Measurements from ENCODE around the gene CST6. TPM values are rescaled to one million over a fixed set of nuclear protein-coding genes. Genes with fewer than 3 reads are reported as not detected.

Gene CST6
- total and polyA plus RNA-seq, 2 experiments from 2014 or later, result 4.2 to 8.3 TPM

DNA sequence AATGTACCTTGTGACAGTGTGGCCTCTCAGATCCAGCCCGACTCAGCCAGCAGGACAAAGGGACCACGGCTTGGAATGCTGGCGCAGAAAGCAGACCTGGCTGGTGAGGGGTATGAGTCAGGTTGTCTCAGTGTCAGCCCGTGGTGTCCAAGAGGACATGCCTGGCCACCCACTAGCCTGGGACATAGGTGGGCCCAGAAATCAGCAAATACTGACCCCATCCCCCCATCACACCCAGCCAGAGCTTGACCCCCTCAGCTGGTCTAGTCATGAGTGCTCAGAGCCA lies 5.0 kb upstream of the CST6 start (continued):
- TF ChIP-seq, protein P1, sequence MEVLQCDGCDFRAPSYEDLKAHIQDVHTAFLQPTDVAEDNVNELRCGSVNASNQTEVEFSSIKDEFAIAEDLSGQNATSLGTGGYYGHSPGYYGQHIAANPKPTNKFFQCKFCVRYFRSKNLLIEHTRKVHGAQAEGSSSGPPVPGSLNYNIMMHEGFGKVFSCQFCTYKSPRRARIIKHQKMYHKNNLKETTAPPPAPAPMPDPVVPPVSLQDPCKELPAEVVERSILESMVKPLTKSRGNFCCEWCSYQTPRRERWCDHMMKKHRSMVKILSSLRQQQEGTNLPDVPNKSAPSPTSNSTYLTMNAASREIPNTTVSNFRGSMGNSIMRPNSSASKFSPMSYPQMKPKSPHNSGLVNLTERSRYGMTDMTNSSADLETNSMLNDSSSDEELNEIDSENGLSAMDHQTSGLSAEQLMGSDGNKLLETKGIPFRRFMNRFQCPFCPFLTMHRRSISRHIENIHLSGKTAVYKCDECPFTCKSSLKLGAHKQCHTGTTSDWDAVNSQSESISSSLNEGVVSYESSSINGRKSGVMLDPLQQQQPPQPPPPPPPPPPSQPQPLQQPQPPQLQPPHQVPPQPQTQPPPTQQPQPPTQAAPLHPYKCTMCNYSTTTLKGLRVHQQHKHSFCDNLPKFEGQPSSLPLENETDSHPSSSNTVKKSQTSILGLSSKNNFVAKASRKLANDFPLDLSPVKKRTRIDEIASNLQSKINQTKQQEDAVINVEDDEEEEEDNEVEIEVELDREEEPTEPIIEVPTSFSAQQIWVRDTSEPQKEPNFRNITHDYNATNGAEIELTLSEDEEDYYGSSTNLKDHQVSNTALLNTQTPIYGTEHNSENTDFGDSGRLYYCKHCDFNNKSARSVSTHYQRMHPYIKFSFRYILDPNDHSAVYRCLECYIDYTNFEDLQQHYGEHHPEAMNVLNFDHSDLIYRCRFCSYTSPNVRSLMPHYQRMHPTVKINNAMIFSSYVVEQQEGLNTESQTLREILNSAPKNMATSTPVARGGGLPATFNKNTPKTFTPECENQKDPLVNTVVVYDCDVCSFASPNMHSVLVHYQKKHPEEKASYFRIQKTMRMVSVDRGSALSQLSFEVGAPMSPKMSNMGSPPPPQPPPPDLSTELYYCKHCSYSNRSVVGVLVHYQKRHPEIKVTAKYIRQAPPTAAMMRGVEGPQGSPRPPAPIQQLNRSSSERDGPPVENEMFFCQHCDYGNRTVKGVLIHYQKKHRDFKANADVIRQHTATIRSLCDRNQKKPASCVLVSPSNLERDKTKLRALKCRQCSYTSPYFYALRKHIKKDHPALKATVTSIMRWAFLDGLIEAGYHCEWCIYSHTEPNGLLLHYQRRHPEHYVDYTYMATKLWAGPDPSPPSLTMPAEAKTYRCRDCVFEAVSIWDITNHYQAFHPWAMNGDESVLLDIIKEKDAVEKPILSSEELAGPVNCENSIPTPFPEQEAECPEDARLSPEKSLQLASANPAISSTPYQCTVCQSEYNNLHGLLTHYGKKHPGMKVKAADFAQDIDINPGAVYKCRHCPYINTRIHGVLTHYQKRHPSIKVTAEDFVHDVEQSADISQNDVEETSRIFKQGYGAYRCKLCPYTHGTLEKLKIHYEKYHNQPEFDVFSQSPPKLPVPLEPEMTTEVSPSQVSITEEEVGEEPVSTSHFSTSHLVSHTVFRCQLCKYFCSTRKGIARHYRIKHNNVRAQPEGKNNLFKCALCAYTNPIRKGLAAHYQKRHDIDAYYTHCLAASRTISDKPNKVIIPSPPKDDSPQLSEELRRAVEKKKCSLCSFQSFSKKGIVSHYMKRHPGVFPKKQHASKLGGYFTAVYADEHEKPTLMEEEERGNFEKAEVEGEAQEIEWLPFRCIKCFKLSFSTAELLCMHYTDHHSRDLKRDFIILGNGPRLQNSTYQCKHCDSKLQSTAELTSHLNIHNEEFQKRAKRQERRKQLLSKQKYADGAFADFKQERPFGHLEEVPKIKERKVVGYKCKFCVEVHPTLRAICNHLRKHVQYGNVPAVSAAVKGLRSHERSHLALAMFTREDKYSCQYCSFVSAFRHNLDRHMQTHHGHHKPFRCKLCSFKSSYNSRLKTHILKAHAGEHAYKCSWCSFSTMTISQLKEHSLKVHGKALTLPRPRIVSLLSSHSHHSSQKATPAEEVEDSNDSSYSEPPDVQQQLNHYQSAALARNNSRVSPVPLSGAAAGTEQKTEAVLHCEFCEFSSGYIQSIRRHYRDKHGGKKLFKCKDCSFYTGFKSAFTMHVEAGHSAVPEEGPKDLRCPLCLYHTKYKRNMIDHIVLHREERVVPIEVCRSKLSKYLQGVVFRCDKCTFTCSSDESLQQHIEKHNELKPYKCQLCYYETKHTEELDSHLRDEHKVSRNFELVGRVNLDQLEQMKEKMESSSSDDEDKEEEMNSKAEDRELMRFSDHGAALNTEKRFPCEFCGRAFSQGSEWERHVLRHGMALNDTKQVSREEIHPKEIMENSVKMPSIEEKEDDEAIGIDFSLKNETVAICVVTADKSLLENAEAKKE (CRISPR knock-in tag; IDR thresholded peaks at IDR 0.05), result no peak
- no peak for TF ChIP-seq ZNF114 (CRISPR knock-in tag; IDR thresholded peaks at IDR 0.05)
- no peak for TF ChIP-seq STAT1 (IDR thresholded peaks at IDR 0.05; ENCODE audit: unreplicated experiment)
- TF ChIP-seq, protein P2, sequence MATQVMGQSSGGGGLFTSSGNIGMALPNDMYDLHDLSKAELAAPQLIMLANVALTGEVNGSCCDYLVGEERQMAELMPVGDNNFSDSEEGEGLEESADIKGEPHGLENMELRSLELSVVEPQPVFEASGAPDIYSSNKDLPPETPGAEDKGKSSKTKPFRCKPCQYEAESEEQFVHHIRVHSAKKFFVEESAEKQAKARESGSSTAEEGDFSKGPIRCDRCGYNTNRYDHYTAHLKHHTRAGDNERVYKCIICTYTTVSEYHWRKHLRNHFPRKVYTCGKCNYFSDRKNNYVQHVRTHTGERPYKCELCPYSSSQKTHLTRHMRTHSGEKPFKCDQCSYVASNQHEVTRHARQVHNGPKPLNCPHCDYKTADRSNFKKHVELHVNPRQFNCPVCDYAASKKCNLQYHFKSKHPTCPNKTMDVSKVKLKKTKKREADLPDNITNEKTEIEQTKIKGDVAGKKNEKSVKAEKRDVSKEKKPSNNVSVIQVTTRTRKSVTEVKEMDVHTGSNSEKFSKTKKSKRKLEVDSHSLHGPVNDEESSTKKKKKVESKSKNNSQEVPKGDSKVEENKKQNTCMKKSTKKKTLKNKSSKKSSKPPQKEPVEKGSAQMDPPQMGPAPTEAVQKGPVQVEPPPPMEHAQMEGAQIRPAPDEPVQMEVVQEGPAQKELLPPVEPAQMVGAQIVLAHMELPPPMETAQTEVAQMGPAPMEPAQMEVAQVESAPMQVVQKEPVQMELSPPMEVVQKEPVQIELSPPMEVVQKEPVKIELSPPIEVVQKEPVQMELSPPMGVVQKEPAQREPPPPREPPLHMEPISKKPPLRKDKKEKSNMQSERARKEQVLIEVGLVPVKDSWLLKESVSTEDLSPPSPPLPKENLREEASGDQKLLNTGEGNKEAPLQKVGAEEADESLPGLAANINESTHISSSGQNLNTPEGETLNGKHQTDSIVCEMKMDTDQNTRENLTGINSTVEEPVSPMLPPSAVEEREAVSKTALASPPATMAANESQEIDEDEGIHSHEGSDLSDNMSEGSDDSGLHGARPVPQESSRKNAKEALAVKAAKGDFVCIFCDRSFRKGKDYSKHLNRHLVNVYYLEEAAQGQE (IDR thresholded peaks at IDR 0.05; ENCODE audit: unreplicated experiment), result no peak
- TF ChIP-seq, protein P3, sequence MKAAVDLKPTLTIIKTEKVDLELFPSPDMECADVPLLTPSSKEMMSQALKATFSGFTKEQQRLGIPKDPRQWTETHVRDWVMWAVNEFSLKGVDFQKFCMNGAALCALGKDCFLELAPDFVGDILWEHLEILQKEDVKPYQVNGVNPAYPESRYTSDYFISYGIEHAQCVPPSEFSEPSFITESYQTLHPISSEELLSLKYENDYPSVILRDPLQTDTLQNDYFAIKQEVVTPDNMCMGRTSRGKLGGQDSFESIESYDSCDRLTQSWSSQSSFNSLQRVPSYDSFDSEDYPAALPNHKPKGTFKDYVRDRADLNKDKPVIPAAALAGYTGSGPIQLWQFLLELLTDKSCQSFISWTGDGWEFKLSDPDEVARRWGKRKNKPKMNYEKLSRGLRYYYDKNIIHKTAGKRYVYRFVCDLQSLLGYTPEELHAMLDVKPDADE (IDR thresholded peaks at IDR 0.05), result no peak
- no peak for TF ChIP-seq JUNB (IDR thresholded peaks at IDR 0.05; ENCODE audit: unreplicated experiment)
